Measurements from ENCODE around the gene WSCD1. TPM values are rescaled to one million over a fixed set of nuclear protein-coding genes. Genes with fewer than 3 reads are reported as not detected.

WSCD1 gene
- total and polyA plus RNA-seq, 2 of the 4 experiments (the other 2 are of a cell fraction), result 0.07 TPM; not detected in 1

DNA sequence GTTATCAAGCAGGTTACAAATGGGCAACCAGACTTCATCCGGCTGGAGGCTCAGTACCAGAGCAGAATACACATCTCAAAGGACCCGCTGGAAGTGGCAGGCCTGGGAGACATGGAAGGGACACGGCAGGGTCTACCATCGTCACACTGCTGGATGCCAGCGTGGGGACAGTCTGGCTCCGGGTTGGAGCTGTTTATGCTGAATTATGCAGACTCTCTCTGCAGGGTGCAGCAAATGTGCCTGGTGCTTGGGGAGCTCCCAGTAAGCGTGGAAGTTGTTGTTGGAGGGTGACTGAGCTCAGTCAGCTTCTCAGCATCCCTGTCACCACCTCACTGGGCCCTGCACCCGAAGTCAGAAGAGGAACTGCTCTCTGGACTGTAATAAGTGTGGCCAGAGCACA is 12.2 kb downstream of the WSCD1 start:
- 83% methylated on average over 1 of the region's 8 CpGs; no CpG with 5 or more reads in 1 of the 2 experiments for WGBS, 2 experiments (ENCODE audit: extremely low coverage in 2 of 2, insufficient read length in 1 of 2)

More for the DNA sequence above, 12.2 kb downstream of the WSCD1 start:
- Histone ChIP-seq H2BK15ac (ENCODE audit: low read depth, low read length) (no peak overlapping the region), H3K4me1 (ENCODE audit: control insufficient read depth, insufficient read depth, low read length) (no peaks in the 10 kb centered on the region), H3K9me3 (ENCODE audit: control insufficient read depth, insufficient read depth, low read length) (no peaks in the 10 kb centered on the region), H3K56ac (ENCODE audit: extremely low read depth, insufficient read depth, low read length) (no peak overlapping the region), H3K4me3 (ENCODE audit: insufficient read depth, low read depth, low read length) (no peak overlapping the region), H3K36me3 (ENCODE audit: control insufficient read depth, insufficient read depth, low read length) (no peaks in the 10 kb centered on the region), H3K9me1 (ENCODE audit: insufficient read depth, low read length) (no peaks in the 10 kb centered on the region), H3K18ac (ENCODE audit: low read depth, low read length) (no peak overlapping the region), H2AK5ac (ENCODE audit: low read depth, low read length) (no peak overlapping the region), H3K4me2 (ENCODE audit: low read depth, low read length) (no peak overlapping the region), H2AK9ac (replicated peaks; ENCODE audit: low read depth, low read length, poor library complexity) (no peak overlapping the region), H3K27me3 (ENCODE audit: control insufficient read depth, insufficient read depth, low read length) (no peaks in the 10 kb centered on the region), H2BK20ac (ENCODE audit: low read depth, low read length) (no peak overlapping the region), H3K4ac (ENCODE audit: low read depth, low read length) (no peak overlapping the region), H4K20me1 (ENCODE audit: insufficient read depth, low read length) (no peaks in the 10 kb centered on the region), H2BK120ac (ENCODE audit: low read depth, low read length) (no peak overlapping the region), H3K27ac (ENCODE audit: insufficient read depth, low read length) (no peak overlapping the region), H2AFZ (replicated peaks; ENCODE audit: low read length, poor library complexity) (no peak overlapping the region), H3K9ac (ENCODE audit: low read depth, low read length) (no peak overlapping the region), H4K5ac (ENCODE audit: low read depth, low read length) (no peak overlapping the region), H4K8ac (ENCODE audit: low read depth in 2 of 2, low read length in 2 of 2) (no peak overlapping the region), H3K23ac (ENCODE audit: low read depth, low read length) (no peak overlapping the region), H3K14ac (replicated peaks; ENCODE audit: low read depth, low read length) (no peak overlapping the region), H2BK5ac (ENCODE audit: low read depth, low read length, poor library complexity, severe bottlenecking) (no peak overlapping the region), H3K79me1 (ENCODE audit: low read depth in 1 of 2, low read length in 2 of 2) (no peaks in the 10 kb centered on the region), H4K91ac (ENCODE audit: insufficient read depth, low read depth, low read length) (no peak overlapping the region)
- intact Hi-C loops (cut with micrococcal nuclease), result no loop called here
- ChIA-PET CTCF (no interaction called here), POLR2A (ENCODE audit: unreplicated experiment) (no interaction called here)
- BruUV-seq (replicated peaks), result no TSS peak
- DNase-seq, result no peak
- ATAC-seq (ENCODE audit: low read depth), result no peak
- no peak for TF ChIP-seq MAZ (IDR thresholded peaks at IDR 0.05; ENCODE audit: borderline replicate concordance, low read depth, low read length)
- in situ Hi-C loops (cut with MboI; ENCODE audit: low sequenced_read_pairs), result no loop called here
- dilution Hi-C loops (cut with HindIII; ENCODE audit: low sequenced_read_pairs, unreplicated experiment), result no loop called here

All from IMR-90 (cell line).